Panc1 (cell line): Measurements from ENCODE around the gene SLITRK1. TPM values are rescaled to one million over a fixed set of nuclear protein-coding genes. Genes with fewer than 3 reads are reported as not detected.

Source experiments
- ATAC-seq: fragments of 200-7000 bp; cut with Tn5 transposase; 2 replicates; pipeline ENCODE4 v1.9.1; 2020; ENCODE audit warnings: mild to moderate bottlenecking, moderate library complexity
- BruUV-seq: library from RNA; stranded (reverse); fragments of 400-500 nt; replicated peaks from 2 replicates; lab custom pipeline; 2021; lab: Mats Ljungman, UMichigan
- CTCF ChIA-PET: fragments of 300-600 bp; sonication (Branson Sonifier 250); formaldehyde crosslinking; loops from one replicate; lab custom pipeline; 2022; ENCODE audit warnings: antibody characterized with exemption; lab: Charles Lee
- POLR2A ChIA-PET: fragments of 300-600 bp; sonication (Branson Sonifier 250); formaldehyde crosslinking; loops from one replicate; lab custom pipeline; 2022; ENCODE audit warnings: antibody characterized with exemption; lab: Charles Lee
- DNase-seq: peaks from one replicate; pipeline ENCODE4 v3.0.0-alpha.2; 2010; ENCODE audit warnings: low read depth, low spot score
- H3K27ac ChIP-seq: 2 replicates; pipeline ENCODE4 v1.5.1; 2011; ENCODE audit warnings: mild to moderate bottlenecking, low read length, inconsistent platforms
- H3K27me3 ChIP-seq: fragments of 200-500 bp; sonication (Bioruptor generic); 2 replicates; pipeline ENCODE4 v1.6.0; 2014; ENCODE audit warnings: low read length, inconsistent platforms; ENCODE audit not compliant: control insufficient read depth, insufficient read depth
- H3K36me3 ChIP-seq: fragments of 200-500 bp; sonication (Bioruptor generic); 2 replicates; pipeline ENCODE4 v1.5.1; 2014; ENCODE audit warnings: inconsistent platforms, mild to moderate bottlenecking, low read length, moderate library complexity; ENCODE audit not compliant: control insufficient read depth, insufficient read depth
- H3K4me1 ChIP-seq: 2 replicates; pipeline ENCODE4 v1.5.1; 2011; ENCODE audit warnings: inconsistent platforms, mild to moderate bottlenecking, low read length, moderate library complexity; ENCODE audit not compliant: control insufficient read depth, insufficient read depth
- H3K4me3 ChIP-seq, 2 experiments: 2 replicates each; pipeline ENCODE4 v1.5.1; 2011 to 2012; ENCODE audit warnings: low read depth in 2 of 2, low read length in 2 of 2, mild to moderate bottlenecking in 2 of 2, inconsistent platforms in 1 of 2, moderate library complexity in 1 of 2
- H3K9me3 ChIP-seq: fragments of 200-500 bp; sonication (Bioruptor generic); 2 replicates; pipeline ENCODE4 v1.5.1; 2014; ENCODE audit warnings: low read depth, mild to moderate bottlenecking, inconsistent platforms, low read length, moderate library complexity; ENCODE audit not compliant: control insufficient read depth, insufficient read depth
- CTCF ChIP-seq: fragments of 450-650 bp; IDR thresholded peaks from 2 replicates; pipeline ENCODE4 v1.5.1; 2017; ENCODE audit warnings: mild to moderate bottlenecking
- POLR2AphosphoS5 ChIP-seq: IDR thresholded peaks from 2 replicates; pipeline ENCODE4 v1.6.1; 2012; ENCODE audit warnings: mild to moderate bottlenecking, low read depth, low read length, moderate library complexity
- REST ChIP-seq, 2 experiments: IDR thresholded peaks; 2 replicates each; pipeline ENCODE4 v1.6.1; 2011 to 2012; ENCODE audit warnings: low read depth in 2 of 2, control low read depth in 1 of 2, low read length in 1 of 2, mild to moderate bottlenecking in 1 of 2, moderate library complexity in 1 of 2; ENCODE audit not compliant: insufficient read depth in 1 of 2
- SIN3A ChIP-seq: IDR thresholded peaks from 2 replicates; pipeline ENCODE4 v1.6.1; 2012; ENCODE audit warnings: low read depth, mild to moderate bottlenecking, low read length, moderate library complexity, borderline replicate concordance; ENCODE audit not compliant: insufficient read depth
- TCF7L2 ChIP-seq: IDR thresholded peaks from 2 replicates; pipeline ENCODE4 v1.6.1; 2011; ENCODE audit warnings: mild to moderate bottlenecking, low read depth, low read length, inconsistent platforms
- in situ Hi-C: cut with HindIII; loops from 2 replicates; pipeline ENCODE4 v1.10.0; 2016; ENCODE audit warnings: low sequenced_read_pairs, low pct_unique_long_range_greater_than_20kb
- intact Hi-C: fragments of 100-400 bp; cut with micrococcal nuclease; formaldehyde crosslinking; loops from one replicate; pipeline ENCODE4 v1.10.0; 2022; ENCODE audit not compliant: unreplicated experiment
- total RNA-seq: library from RNA; stranded (reverse); gene quantifications from one replicate; pipeline ENCODE4 v1.2.1, GENCODE V29; 2021; ENCODE audit not compliant: unreplicated experiment

Gene SLITRK1
- total RNA-seq, 1 experiment from 2014 or later = 0.08 TPM

GRCh38 chr13:83831796-83832195 lies 50.5 kb downstream of the SLITRK1 start:
- no peak for ATAC-seq
- no TSS peak for BruUV-seq
- Histone ChIP-seq H3K27me3 (no peaks in the 10 kb centered on the region), H3K9me3 (no peaks in the 10 kb centered on the region), H3K36me3 (no peaks in the 10 kb centered on the region), H3K4me1 (no peaks in the 10 kb centered on the region), H3K27ac (no peak overlapping the region), H3K4me3 (no peak overlapping the region)
- ChIA-PET POLR2A (no interaction called here), CTCF (no interaction called here)
- DNase-seq = no peak
- in situ Hi-C loops = no loop called here
- intact Hi-C loops = no loop called here
- TF ChIP-seq REST (IDR thresholded peaks at IDR 0.05; ENCODE audit: insufficient read depth in 1 of 2, low read depth in 2 of 2, low read length in 1 of 2) (no peak), TCF7L2 (no peak), SIN3A (no peak), CTCF (no peak), POLR2AphosphoS5 (no peak)

GRCh38 chr13:83829810-83830209 lies 52.5 kb downstream of the SLITRK1 start:
- in situ Hi-C loops = no loop called here
- intact Hi-C loops = no loop called here
- Histone ChIP-seq H3K9me3 (no peaks in the 10 kb centered on the region), H3K4me1 (no peaks in the 10 kb centered on the region), H3K36me3 (no peaks in the 10 kb centered on the region), H3K27me3 (no peaks in the 10 kb centered on the region), H3K4me3 (no peak overlapping the region), H3K27ac (no peak overlapping the region)
- DNase-seq (no peak), ATAC-seq (no peak)
- ChIA-PET CTCF (no interaction called here), POLR2A (no interaction called here)
- no TSS peak for BruUV-seq
- TF ChIP-seq CTCF (no peak), REST (IDR thresholded peaks at IDR 0.05; ENCODE audit: insufficient read depth in 1 of 2, low read depth in 2 of 2, low read length in 1 of 2) (no peak), POLR2AphosphoS5 (no peak), SIN3A (no peak), TCF7L2 (no peak)
